HepG2 (cell line): ENCODE results near the gene TMEM38B. TPM values are rescaled to one million over a fixed set of nuclear protein-coding genes. Genes with fewer than 3 reads are reported as not detected.

Experiments used
- ARID3A ChIP-seq: IDR thresholded peaks from 2 replicates; pipeline ENCODE4 v1.6.1; 2012; ENCODE audit warnings: low read depth, low read length, improper control_type of control experiment
- FLYWCH1 ChIP-seq: sonication (generic); formaldehyde crosslinking; IDR thresholded peaks from 2 replicates; pipeline ENCODE4 v1.8.1; 2023; ENCODE audit warnings: mild to moderate bottlenecking, missing genetic modification reagents
- HMG20B ChIP-seq: conservative IDR thresholded peaks from 2 replicates; pipeline ENCODE4 v1.6.1; 2016; ENCODE audit warnings: missing genetic modification reagents, missing compliant biosample characterization
- KAT2B ChIP-seq: fragments of 150-350 bp; IDR thresholded peaks from 2 replicates; pipeline ENCODE4 v1.6.1; 2014; ENCODE audit warnings: low read depth, low read length, borderline replicate concordance
- KAT8 ChIP-seq: IDR thresholded peaks from 2 replicates; pipeline ENCODE4 v1.6.1; 2016; ENCODE audit warnings: missing genetic modification reagents, missing compliant biosample characterization
- MAX ChIP-seq: IDR thresholded peaks from 2 replicates; pipeline ENCODE4 v1.6.1; 2012; ENCODE audit warnings: inconsistent platforms
- MZF1 ChIP-seq: sonication (generic); formaldehyde crosslinking; IDR thresholded peaks from 2 replicates; pipeline ENCODE4 v1.8.1; 2023; ENCODE audit warnings: mild to moderate bottlenecking, missing genetic modification reagents, borderline replicate concordance
- NR2F1 ChIP-seq, 2 experiments: fragments of 450-650 bp in 1 of 2; formaldehyde crosslinking in 1 of 2; IDR thresholded peaks; 2 replicates each; pipeline versions ENCODE4 v1.5.0 to v1.6.1; 2016 to 2020; ENCODE audit warnings: mild to moderate bottlenecking in 1 of 2, missing compliant biosample characterization in 1 of 2, missing genetic modification reagents in 1 of 2, moderate library complexity in 1 of 2
- NR2F6 ChIP-seq, 2 experiments: IDR thresholded peaks; 2 replicates each; pipeline ENCODE4 v1.6.1; 2016; ENCODE audit warnings: antibody characterized with exemption in 1 of 2, mild to moderate bottlenecking in 1 of 2
- SAP130 ChIP-seq: IDR thresholded peaks from 2 replicates; pipeline ENCODE4 v1.6.1; 2016; ENCODE audit warnings: low read depth
- SCMH1 ChIP-seq: sonication (generic); formaldehyde crosslinking; IDR thresholded peaks from 2 replicates; pipeline ENCODE4 v1.9.0; 2021; ENCODE audit warnings: missing genetic modification reagents, mild to moderate bottlenecking, borderline replicate concordance
- SP2 ChIP-seq: sonication (generic); formaldehyde crosslinking; IDR thresholded peaks from 2 replicates; pipeline ENCODE4 v1.5.1; 2020; ENCODE audit warnings: mild to moderate bottlenecking, missing genetic modification reagents
- TBX2 ChIP-seq: sonication (generic); formaldehyde crosslinking; IDR thresholded peaks from 2 replicates; pipeline ENCODE4 v1.5.0; 2020; ENCODE audit warnings: missing genetic modification reagents, mild to moderate bottlenecking, borderline replicate concordance
- ZBTB21 ChIP-seq: sonication (generic); formaldehyde crosslinking; IDR thresholded peaks from 2 replicates; pipeline ENCODE4 v1.4.0; 2020; ENCODE audit warnings: missing genetic modification reagents
- ZC3H4 ChIP-seq: sonication (generic); formaldehyde crosslinking; IDR thresholded peaks from 2 replicates; pipeline ENCODE4 v1.4.0; 2020; ENCODE audit warnings: missing genetic modification reagents, borderline replicate concordance
- ZNF274 ChIP-seq: sonication (generic); formaldehyde crosslinking; IDR thresholded peaks from 2 replicates; pipeline ENCODE4 v1.5.1; 2020; ENCODE audit warnings: mild to moderate bottlenecking, missing genetic modification reagents
- ZNF362 ChIP-seq: sonication (generic); formaldehyde crosslinking; IDR thresholded peaks from 2 replicates; pipeline ENCODE4 v1.4.0; 2020; ENCODE audit warnings: missing genetic modification reagents, mild to moderate bottlenecking, borderline replicate concordance
- ZNF367 ChIP-seq: sonication (generic); formaldehyde crosslinking; IDR thresholded peaks from 2 replicates; pipeline ENCODE4 v1.4.0; 2020; ENCODE audit warnings: missing genetic modification reagents, borderline replicate concordance
- ZNF468 ChIP-seq: sonication (generic); formaldehyde crosslinking; IDR thresholded peaks from 2 replicates; pipeline ENCODE4 v1.8.0; 2022; ENCODE audit warnings: mild to moderate bottlenecking, moderate library complexity, missing genetic modification reagents
- ZNF652 ChIP-seq: IDR thresholded peaks from 2 replicates; pipeline ENCODE4 v1.6.1; 2016; ENCODE audit warnings: low read depth, borderline replicate concordance
- polyA plus RNA-seq, 8 experiments: library from polyadenylated mRNA; depleted of rRNA in 3 of 8; stranded (reverse) in 7 of 8; unstranded in 1 of 8; fragments of >200 nt; fragmentation: Illumina TruSeq in 4 of 8; extraction: Trizol in 4 of 8; gene quantifications; 2 replicates each; pipeline versions ENCODE4 v1.2.1 to v1.2.3, GENCODE V29; 2011 to 2016; ENCODE audit warnings: low read depth in 4 of 8, missing spikeins in 1 of 8, mixed read lengths in 1 of 8; ENCODE audit not compliant: insufficient read depth in 1 of 8
- total RNA-seq, 5 experiments: library from RNA; depleted of rRNA; stranded (reverse); fragments of >200 nt; fragmentation: Illumina TruSeq; extraction: Trizol; gene quantifications; 2 replicates each; pipeline ENCODE4 v1.2.3, GENCODE V29; 2016; ENCODE audit warnings: low read depth in 1 of 5
- TF ChIP-seq, protein P1 (sequence below): sonication (generic); formaldehyde crosslinking; IDR thresholded peaks from 2 replicates; pipeline ENCODE4 v1.4.0; 2020; ENCODE audit warnings: missing genetic modification reagents
- TF ChIP-seq, protein P2 (sequence below): sonication (generic); formaldehyde crosslinking; IDR thresholded peaks from 2 replicates; pipeline ENCODE4 v1.4.0; 2020; ENCODE audit warnings: mild to moderate bottlenecking, missing genetic modification reagents

The TMEM38B gene
- total and polyA plus RNA-seq, 2 of the 13 experiments (the other 11 are each of a cell fraction or from before 2014, with no cell fraction given) = 13.4 to 32.4 TPM

GRCh38 chr9:105679257-105680022 is 14.9 kb upstream of the TMEM38B start (continued):
- TF ChIP-seq ZBTB21 (CRISPR knock-in tag) (no peak), MZF1 (CRISPR knock-in tag) (no peak), SCMH1 (CRISPR knock-in tag) (no peak), ZNF274 (CRISPR knock-in tag) (no peak), KAT2B (no peak), TBX2 (CRISPR knock-in tag) (peak; percentile 82), SAP130 (0 out of 2 replicates have a peak, but pooled peaks have one; percentile 45), KAT8 (CRISPR knock-in tag) (no peak), MAX (no peak), HMG20B (no peak), ZC3H4 (CRISPR knock-in tag) (no peak), ZNF362 (no peak), ARID3A (0 out of 2 replicates have a peak, but pooled peaks have one; percentile 47), ZNF367 (CRISPR knock-in tag) (no peak), ZNF468 (CRISPR knock-in tag) (no peak), FLYWCH1 (no peak), NR2F6 (IDR thresholded peaks at IDR 0.05) (0 out of 2 replicates have a peak, but pooled peaks have one; percentile 14), NR2F6 (CRISPR knock-in tag; IDR thresholded peaks at IDR 0.05) (no peak), ZNF652 (CRISPR knock-in tag) (no peak), SP2 (no peak), NR2F1 (CRISPR knock-in tag; IDR thresholded peaks at IDR 0.05) (no peak)
- TF ChIP-seq, protein P1, sequence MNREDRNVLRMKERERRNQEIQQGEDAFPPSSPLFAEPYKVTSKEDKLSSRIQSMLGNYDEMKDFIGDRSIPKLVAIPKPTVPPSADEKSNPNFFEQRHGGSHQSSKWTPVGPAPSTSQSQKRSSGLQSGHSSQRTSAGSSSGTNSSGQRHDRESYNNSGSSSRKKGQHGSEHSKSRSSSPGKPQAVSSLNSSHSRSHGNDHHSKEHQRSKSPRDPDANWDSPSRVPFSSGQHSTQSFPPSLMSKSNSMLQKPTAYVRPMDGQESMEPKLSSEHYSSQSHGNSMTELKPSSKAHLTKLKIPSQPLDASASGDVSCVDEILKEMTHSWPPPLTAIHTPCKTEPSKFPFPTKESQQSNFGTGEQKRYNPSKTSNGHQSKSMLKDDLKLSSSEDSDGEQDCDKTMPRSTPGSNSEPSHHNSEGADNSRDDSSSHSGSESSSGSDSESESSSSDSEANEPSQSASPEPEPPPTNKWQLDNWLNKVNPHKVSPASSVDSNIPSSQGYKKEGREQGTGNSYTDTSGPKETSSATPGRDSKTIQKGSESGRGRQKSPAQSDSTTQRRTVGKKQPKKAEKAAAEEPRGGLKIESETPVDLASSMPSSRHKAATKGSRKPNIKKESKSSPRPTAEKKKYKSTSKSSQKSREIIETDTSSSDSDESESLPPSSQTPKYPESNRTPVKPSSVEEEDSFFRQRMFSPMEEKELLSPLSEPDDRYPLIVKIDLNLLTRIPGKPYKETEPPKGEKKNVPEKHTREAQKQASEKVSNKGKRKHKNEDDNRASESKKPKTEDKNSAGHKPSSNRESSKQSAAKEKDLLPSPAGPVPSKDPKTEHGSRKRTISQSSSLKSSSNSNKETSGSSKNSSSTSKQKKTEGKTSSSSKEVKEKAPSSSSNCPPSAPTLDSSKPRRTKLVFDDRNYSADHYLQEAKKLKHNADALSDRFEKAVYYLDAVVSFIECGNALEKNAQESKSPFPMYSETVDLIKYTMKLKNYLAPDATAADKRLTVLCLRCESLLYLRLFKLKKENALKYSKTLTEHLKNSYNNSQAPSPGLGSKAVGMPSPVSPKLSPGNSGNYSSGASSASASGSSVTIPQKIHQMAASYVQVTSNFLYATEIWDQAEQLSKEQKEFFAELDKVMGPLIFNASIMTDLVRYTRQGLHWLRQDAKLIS (CRISPR knock-in tag) = no peak
- TF ChIP-seq, protein P2, sequence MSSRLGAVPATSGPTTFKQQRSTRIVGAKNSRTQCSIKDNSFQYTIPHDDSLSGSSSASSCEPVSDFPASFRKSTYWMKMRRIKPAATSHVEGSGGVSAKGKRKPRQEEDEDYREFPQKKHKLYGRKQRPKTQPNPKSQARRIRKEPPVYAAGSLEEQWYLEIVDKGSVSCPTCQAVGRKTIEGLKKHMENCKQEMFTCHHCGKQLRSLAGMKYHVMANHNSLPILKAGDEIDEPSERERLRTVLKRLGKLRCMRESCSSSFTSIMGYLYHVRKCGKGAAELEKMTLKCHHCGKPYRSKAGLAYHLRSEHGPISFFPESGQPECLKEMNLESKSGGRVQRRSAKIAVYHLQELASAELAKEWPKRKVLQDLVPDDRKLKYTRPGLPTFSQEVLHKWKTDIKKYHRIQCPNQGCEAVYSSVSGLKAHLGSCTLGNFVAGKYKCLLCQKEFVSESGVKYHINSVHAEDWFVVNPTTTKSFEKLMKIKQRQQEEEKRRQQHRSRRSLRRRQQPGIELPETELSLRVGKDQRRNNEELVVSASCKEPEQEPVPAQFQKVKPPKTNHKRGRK (CRISPR knock-in tag) = no peak
